ENCODE data around the gene TRMT44. TPM values are rescaled to one million over a fixed set of nuclear protein-coding genes. Genes with fewer than 3 reads are reported as not detected.

TRMT44 gene
- total RNA-seq (2022; extraction: Qiagen RNA extraction; ENCODE audit: low read depth): 5.2 to 6.7 TPM (median 5.9 TPM) in 5 replicates

GRCh38 chr4:8440492-8441311 is at the start of gene TRMT44, which contains the start of gene ACOX3:
TRMT44 (plus strand) TSS chr4:8440777; CDS start chr4:8440823, 46 bp downstream.
ACOX3 (minus strand) TSS chr4:8440723; CDS start chr4:8416521, 24,202 bp downstream.

Other genes starting within 250 kb of the TRMT44 start
- gene SH3TC1, start 241.5 kb upstream of the TRMT44 start, total RNA-seq (2022; extraction: Qiagen RNA extraction; ENCODE audit: low read depth): 7.3 to 9.2 TPM (median 8.8 TPM) in 5 replicates
- 14.5 to 20.4 TPM (median 19.1 TPM) in 5 replicates for gene HTRA3, start 171.0 kb upstream of the TRMT44 start, total RNA-seq (2022; extraction: Qiagen RNA extraction; ENCODE audit: low read depth)
- gene ACOX3, start 54 bp upstream of the TRMT44 start, total RNA-seq (2022; extraction: Qiagen RNA extraction; ENCODE audit: low read depth): 7.0 to 10.2 TPM (median 8.7 TPM) in 5 replicates
- 0.07 to 0.11 TPM in 2 of 5 replicates, not detected in the others for gene GPR78, start 139.6 kb downstream of the TRMT44 start, total RNA-seq (2022; extraction: Qiagen RNA extraction; ENCODE audit: low read depth)
- 0.24 to 0.49 TPM (median 0.37 TPM) in 5 replicates for gene CPZ, start 152.0 kb downstream of the TRMT44 start, total RNA-seq (2022; extraction: Qiagen RNA extraction; ENCODE audit: low read depth)